DMS 273 (cell line): ENCODE results near the gene SHISA8.
"Not testable (repeated sequence)": the region's sequence is repeated elsewhere in the genome, so short reads cannot be mapped to it uniquely, and the experiment has no call there.

Experiments
- DNase-seq: peaks from one replicate; lab custom pipeline; 2025; ENCODE audit not compliant: unreplicated experiment; lab: John Stamatoyannopoulos, UW

SHISA8 gene

GRCh38 chr22:41915035-41915785, at the start of gene SHISA8:
SHISA8 (minus strand) TSS chr22:41915074; CDS start chr22:41914667, 407 bp downstream.
- peak; percentile 62 for DNase-seq

GRCh38 chr22:41964112-41964491, 49.2 kb upstream of the SHISA8 start:
- no peak for DNase-seq

DNA sequence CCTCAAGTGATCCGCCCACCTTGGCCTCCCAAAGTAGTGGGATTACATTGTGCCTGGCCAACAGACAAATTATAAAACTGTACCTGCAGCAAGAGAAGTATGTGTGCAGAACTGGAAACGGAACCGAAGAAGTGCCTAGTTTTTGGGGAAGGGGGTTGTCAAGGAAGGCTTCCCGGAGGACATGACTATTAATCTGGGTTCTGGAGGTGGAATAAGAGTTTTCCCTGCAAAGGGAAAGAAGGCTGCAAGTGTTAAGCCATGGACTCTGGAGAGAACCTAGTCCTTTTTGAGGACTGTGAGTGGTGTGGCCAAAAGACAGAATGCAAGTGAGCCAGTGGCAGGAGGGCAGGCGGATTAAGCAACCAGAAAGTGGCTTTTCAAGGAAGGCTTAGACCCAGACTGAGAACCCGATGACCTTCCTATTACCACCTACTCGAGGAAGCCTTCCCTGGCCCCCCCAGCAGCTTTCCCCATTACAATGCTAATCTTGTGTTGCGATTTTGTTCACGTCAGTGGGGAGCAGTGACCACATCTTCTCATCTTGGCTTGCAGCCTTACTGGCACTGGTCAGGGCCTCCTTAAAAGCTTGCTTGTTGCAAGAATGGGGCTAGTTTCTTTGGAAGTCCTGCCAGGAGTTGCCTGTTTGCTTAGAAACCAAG, 48.7 kb upstream of the SHISA8 start:
- DNase-seq, result no peak

DNA sequence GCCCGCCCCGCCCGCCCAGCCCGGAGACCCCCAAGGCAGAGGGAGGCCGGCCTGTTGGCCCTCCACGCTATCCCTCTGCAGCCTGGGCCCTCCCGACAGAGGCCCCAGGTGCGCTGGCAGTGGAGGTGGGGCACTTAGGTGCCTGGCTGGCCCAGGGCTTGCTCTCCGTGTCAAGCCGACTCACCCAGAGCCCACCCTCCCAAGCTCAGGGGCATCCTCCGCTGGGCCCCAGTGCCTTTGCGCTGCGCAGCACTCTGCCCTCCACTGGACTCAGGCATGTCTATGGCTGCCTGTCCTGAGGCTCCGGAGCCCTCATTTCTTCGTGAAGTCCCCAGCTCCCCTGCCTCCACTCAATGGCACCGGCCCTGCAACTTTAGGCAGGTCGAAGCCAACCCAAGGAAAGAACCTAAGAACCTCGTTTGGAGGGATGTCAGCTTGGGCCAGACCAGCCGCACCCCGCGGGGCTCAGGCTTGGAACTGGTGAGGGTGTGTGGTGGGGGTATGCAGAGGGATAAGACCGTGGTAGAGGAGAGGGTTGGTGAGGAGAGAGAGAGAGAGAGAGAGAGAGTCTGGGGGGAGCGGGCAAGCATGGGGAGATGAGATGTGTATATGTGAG, 43.2 kb upstream of the SHISA8 start:
- DNase-seq, result no peak

DNA sequence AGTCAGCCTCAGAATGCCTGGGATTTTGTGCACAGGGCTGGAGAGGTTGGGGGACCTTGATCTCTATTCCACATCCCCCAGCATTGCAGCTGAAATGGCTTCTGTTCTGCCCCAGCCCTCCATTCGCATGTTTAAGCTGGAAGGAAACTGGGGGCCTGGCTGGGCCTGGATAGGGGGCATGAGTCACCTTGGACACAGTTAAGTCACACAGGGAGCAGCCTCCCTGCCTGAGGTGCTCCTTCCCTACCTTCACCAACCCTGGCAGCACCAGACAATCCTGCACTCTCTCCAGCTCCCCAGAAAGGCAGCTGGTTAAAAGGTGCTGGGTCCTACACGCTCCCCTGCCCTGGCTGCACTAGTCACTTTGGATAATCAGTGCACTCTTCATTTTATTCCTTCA, 37.8 kb upstream of the SHISA8 start:
- no peak for DNase-seq

- peak; percentile 42 for DNase-seq
Observed at GRCh38 chr22:41951898-41952474, 37.1 kb upstream of the SHISA8 start, which contains the start of gene SMIM45. SMIM45 (plus strand) TSS chr22:41952150.

- no peak for DNase-seq
Observed at GRCh38 chr22:41949297-41949965, 34.6 kb upstream of the SHISA8 start.

DNA sequence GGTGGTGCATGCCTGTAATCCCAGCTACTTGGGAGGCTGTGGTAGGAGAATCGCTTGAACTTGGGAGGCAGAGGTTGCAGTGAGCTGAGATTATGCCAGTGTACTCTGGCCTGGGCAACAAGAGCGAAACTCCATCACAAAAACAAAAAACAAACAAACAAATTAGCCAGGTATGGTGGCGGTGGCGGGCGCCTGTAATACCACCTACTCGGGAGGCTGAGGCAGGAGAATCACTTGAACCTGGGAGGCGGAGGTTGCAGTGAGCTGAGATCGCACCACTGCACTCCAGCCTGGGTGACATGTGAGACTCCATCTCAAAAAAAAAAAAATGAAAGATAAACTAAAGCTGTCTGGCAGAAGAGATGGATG, 34.0 kb upstream of the SHISA8 start:
- not testable (repeated sequence) for DNase-seq

GRCh38 chr22:41948142-41948541, 33.3 kb upstream of the SHISA8 start:
- DNase-seq, result no peak

- peak; percentile 18 for DNase-seq
Observed at GRCh38 chr22:41947424-41948080, 32.7 kb upstream of the SHISA8 start.

GRCh38 chr22:41946629-41947423, 32.0 kb upstream of the SHISA8 start, which contains the start of gene CENPM:
CENPM (minus strand) TSS chr22:41947152; CDS start chr22:41947076, 76 bp downstream.
- DNase-seq, result peak; percentile 96

GRCh38 chr22:41943661-41944209, 28.9 kb upstream of the SHISA8 start:
- no peak for DNase-seq

DNA sequence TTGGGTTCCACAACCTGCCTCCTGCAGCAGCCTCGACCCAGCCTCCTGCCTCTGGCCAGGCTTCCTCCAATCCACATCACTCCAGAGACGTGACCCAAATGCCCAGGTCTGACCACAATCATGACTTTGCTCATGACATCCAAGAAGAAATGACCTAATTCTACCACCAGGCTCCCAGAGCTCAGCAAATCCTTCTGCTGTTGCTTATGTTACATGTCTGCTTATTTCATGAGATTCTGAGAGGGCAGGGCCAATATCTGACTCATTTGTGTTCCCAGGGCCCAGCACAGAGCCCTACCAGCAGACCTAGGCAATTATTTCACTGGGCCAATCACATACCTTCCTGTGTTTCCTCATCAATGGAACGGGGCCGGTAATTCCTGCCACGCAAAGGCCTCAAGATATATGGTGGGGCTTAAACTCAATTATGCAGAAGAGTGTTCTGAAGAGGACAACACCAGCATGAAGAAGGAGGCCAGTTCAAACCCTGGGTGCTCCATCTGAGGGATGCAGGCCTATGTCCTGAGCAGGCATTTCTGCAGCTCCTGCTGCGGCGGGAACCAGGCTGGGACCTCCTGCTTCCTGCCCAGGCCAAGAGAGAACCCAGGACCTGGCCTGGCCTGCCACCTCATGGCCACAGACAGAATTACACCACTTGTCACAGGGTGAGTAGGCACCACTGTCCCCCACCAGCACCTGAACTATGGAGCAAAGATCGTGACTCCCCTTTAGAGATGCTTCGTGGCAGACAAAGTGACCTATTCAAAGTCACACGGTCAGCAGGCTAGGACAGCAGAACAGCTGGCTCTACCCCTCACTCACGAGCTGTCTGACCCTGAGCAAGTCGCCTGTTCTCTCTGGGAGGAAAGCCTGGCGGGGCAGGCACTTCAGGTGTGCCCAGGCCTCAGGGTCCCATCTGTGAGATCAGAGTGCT, 26.2 kb upstream of the SHISA8 start:
- DNase-seq, result peak; percentile 80

- DNase-seq, result peak; percentile 32
Observed at GRCh38 chr22:41939981-41940831, 25.3 kb upstream of the SHISA8 start.

DNA sequence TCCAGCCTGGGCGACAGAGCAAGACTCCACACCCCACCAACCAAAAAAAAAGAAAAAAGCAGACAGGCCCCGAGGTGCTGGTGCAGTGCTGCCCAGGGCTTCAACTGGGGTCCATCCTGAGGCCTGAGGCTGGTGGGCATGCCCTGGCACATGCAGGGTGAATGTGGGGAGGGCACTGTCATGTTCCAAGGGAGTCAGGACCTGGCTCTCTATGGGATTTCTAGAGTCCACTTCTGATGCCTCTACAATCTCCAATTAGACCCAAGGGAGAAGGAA, 22.0 kb upstream of the SHISA8 start:
- no peak for DNase-seq

DNA sequence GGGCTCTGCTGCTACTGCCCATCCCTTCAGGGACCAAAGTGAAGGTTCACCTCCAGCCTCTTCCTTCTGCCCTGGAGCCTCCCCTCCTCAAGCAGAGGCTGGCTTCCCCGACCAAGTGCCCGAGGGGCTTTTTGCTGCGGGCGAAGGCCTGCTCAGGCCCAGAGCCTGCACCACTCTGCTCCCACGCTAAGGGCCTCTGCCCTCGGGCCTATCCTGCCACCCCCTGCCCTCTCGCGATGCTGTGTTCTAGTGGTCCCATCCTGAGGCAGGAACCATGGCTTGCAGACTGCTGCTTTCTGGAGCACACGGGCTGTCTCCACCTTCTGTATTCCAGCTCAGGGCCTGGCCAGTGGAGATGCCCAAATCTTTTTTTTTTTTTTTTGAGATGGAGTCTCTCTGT, 20.6 kb upstream of the SHISA8 start:
- no peak for DNase-seq

GRCh38 chr22:41935015-41935351, 20.1 kb upstream of the SHISA8 start:
- DNase-seq, result peak; percentile 43
